Hair follicle dermal papilla cell (primary cell): ENCODE measurements around the gene MMS19. TPM values are rescaled to one million over a fixed set of nuclear protein-coding genes. Genes with fewer than 3 reads are reported as not detected.

Experiments used
- small RNA-seq: library from RNA; depleted of rRNA; stranded (forward); fragments of <200 nt; gene quantifications from one replicate; pipeline ENCODE3, GENCODE V24; 2012
- total RNA-seq: library from RNA; depleted of rRNA; stranded (reverse); fragments of >200 nt; gene quantifications from 2 replicates; pipeline ENCODE4 v1.2.3, GENCODE V29; 2012

The MMS19 gene, protein sequence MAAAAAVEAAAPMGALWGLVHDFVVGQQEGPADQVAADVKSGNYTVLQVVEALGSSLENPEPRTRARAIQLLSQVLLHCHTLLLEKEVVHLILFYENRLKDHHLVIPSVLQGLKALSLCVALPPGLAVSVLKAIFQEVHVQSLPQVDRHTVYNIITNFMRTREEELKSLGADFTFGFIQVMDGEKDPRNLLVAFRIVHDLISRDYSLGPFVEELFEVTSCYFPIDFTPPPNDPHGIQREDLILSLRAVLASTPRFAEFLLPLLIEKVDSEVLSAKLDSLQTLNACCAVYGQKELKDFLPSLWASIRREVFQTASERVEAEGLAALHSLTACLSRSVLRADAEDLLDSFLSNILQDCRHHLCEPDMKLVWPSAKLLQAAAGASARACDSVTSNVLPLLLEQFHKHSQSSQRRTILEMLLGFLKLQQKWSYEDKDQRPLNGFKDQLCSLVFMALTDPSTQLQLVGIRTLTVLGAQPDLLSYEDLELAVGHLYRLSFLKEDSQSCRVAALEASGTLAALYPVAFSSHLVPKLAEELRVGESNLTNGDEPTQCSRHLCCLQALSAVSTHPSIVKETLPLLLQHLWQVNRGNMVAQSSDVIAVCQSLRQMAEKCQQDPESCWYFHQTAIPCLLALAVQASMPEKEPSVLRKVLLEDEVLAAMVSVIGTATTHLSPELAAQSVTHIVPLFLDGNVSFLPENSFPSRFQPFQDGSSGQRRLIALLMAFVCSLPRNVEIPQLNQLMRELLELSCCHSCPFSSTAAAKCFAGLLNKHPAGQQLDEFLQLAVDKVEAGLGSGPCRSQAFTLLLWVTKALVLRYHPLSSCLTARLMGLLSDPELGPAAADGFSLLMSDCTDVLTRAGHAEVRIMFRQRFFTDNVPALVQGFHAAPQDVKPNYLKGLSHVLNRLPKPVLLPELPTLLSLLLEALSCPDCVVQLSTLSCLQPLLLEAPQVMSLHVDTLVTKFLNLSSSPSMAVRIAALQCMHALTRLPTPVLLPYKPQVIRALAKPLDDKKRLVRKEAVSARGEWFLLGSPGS
- total RNA-seq = 94.9 and 97.0 TPM in 2 replicates

GRCh38 chr10:97498076-97498840, at the start of gene MMS19:
MMS19 (minus strand) TSS chr10:97498422; CDS start chr10:97498384, 38 bp downstream.

DNA sequence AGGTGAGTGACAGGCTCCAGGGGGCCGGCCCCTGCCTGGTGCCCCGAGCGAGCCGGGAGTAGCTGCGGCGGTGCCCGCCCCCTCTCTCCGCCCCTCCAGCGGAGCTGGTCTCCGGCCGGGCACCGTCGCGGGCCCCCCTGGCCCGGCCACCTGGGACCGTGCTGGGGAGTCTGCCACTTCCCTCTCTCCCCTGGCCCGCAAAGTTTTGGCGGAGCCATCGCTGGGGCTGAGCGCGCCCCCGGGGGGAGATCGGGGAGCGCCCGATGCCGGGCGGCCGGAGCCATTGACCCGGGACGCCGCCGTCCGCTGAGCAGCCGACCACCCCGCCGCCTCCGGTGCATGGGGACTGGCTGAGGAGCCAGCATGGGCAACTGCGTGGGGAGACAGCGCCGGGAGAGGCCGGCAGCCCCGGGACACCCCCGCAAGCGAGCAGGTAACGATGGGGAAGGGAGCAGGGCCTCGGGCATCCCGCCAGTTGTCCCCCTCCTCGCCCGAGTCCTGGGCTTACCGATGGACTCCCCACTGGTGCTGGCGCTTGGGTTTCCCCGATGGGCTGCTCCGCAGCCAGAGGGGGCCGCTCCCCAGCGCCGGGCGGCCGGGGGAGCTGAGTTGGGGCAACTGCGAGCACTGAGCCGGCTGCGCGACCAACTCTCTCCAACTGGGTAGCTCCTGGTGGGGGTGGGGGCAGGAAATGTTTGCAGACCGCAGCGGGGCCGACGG, 779 bp upstream of the MMS19 start, which contains the start of gene UBTD1:
TSS of gene UBTD1 (plus strand) at position 84 of the 720 bp plus-strand sequence. CDS start at position 364, 280 bp downstream.

DNA sequence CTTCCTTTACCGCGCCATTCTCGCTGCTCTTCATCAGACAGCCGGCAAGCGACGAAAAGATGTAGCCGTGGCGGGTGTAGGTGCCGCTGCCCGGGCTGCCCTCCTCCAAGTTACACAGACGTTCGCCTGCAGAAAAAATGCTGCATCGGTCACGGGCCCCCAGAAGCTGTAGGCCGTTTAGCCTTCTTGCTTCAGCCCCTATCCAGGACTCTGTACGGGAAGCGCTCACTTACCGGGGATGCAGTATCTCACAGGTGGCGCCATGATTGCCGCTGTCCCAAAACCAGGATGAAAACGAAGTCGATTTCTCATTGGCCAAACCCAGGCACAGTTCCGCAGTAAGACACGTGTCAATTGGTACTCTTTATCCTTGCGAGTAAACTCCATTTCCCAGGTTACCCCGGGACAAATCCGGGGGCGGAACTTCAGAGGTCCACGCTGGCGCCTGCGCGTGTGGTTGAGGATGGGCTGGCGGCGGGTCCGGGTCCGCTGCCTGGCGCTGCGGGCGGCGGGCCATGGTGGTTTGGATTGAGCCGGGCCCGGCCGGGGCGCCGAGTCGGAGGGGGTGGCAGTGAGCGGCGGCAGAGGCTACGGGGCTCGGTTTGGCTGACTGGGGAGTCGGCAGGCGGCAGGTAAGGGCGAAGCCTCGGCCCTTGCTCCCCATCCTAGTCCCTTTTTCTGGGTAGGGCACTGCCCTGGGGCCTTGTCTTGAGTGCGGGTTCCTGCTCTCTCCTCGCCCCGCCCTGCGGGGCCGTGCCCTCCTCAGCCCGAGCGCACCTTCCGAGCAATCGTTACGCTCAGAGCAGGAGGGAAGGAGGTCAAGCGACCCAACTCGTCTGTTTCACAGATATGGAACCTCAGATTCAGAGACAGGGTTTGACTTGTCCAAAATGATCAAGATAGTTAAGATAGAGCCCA, 52.2 kb downstream of the MMS19 start, which contains the start of the genes EXOSC1 and ZDHHC16:
TSS of gene EXOSC1 (minus strand) at position 285 of the 918 bp plus-strand sequence. CDS start at position 264, 21 bp downstream.
TSS of gene ZDHHC16 (plus strand) at position 454 of the 918 bp plus-strand sequence. CDS start 5,501 bp downstream, outside the sequence.

GRCh38 chr10:97425964-97426775, 72.1 kb downstream of the MMS19 start, which contains the start of gene PGAM1:
PGAM1 (plus strand) TSS chr10:97426191; CDS start chr10:97426308, 117 bp downstream.

Small RNAs within 50 kb of the gene (small RNA-seq; reads per million reads assigned to genes)
- not detected for gene RF00019

Other genes with a start within 250 kb of the MMS19 start
- gene ARHGAP19, start 205.8 kb downstream of the MMS19 start, total RNA-seq = 3.6 and 4.4 TPM in 2 replicates
- 1.9 and 2.3 TPM in 2 replicates for gene FRAT1, start 179.2 kb downstream of the MMS19 start, total RNA-seq
- gene FRAT2, start 163.7 kb downstream of the MMS19 start, total RNA-seq = 8.5 and 10.9 TPM in 2 replicates
- 20.4 and 27.7 TPM in 2 replicates for gene RRP12, start 97.1 kb downstream of the MMS19 start, total RNA-seq
- gene PGAM1, start 72.2 kb downstream of the MMS19 start, total RNA-seq = 478 and 494 TPM in 2 replicates
- 25.5 and 29.9 TPM in 2 replicates for gene EXOSC1, start 52.4 kb downstream of the MMS19 start, total RNA-seq
- gene ZDHHC16, start 52.2 kb downstream of the MMS19 start, total RNA-seq = 58.9 and 63.1 TPM in 2 replicates
- gene UBTD1, start 502 bp upstream of the MMS19 start, total RNA-seq = 28.2 and 34.6 TPM in 2 replicates
- 0.24 and 0.32 TPM in 2 replicates for gene ANKRD2, start 74.4 kb upstream of the MMS19 start, total RNA-seq
- gene HOGA1, start 86.0 kb upstream of the MMS19 start, total RNA-seq = 1.5 and 1.6 TPM in 2 replicates
- 0.49 TPM in 1 of 2 replicates, not detected in the other for gene C10orf62, start 91.3 kb upstream of the MMS19 start, total RNA-seq
- gene MORN4, start 135.1 kb upstream of the MMS19 start, total RNA-seq = 5.0 and 5.8 TPM in 2 replicates
- 29.7 and 37.8 TPM in 2 replicates for gene PI4K2A, start 142.2 kb upstream of the MMS19 start, total RNA-seq
- gene AVPI1, start 188.8 kb upstream of the MMS19 start, total RNA-seq = 23.5 and 32.1 TPM in 2 replicates
- 63.3 and 68.2 TPM in 2 replicates for gene MARVELD1, start 215.3 kb upstream of the MMS19 start, total RNA-seq
- 19.8 and 20.6 TPM in 2 replicates for gene ZFYVE27, start 238.7 kb upstream of the MMS19 start, total RNA-seq